Measurements from ENCODE around the gene FBRS. TPM values are rescaled to one million over a fixed set of nuclear protein-coding genes. Genes with fewer than 3 reads are reported as not detected.

Gene FBRS
- total and polyA plus RNA-seq, 2 of the 13 experiments (the other 11 are each of a cell fraction or from before 2014, with no cell fraction given) = 13.7 to 16.2 TPM

GRCh38 chr16:30657866-30658730 is at the start of gene FBRS (continued):
- no peak for TF ChIP-seq ZBTB1 (CRISPR knock-in tag; IDR thresholded peaks at IDR 0.05; ENCODE audit: borderline replicate concordance)
- TF ChIP-seq GRHL1 (CRISPR knock-in tag; conservative IDR thresholded peaks at IDR 0.05) = no peak
- TF ChIP-seq TFAP4 (IDR thresholded peaks at IDR 0.05; ENCODE audit: borderline replicate concordance, low read depth) = peak; percentile 39; the same call in 1 of the 2 replicates
- no peak for TF ChIP-seq ZNF644 (CRISPR knock-in tag; IDR thresholded peaks at IDR 0.05; ENCODE audit: low read depth)
- TF ChIP-seq CCDC6 (CRISPR knock-in tag; IDR thresholded peaks at IDR 0.05) = 0 out of 2 replicates have a peak, but pooled peaks have one; percentile 20
- peak; percentile 13; the same call in 1 of the 2 replicates for TF ChIP-seq ZNF772 (CRISPR knock-in tag; IDR thresholded peaks at IDR 0.05)
- 0 out of 2 replicates have a peak, but pooled peaks have one; percentile 61 for TF ChIP-seq SNAPC2 (CRISPR knock-in tag; IDR thresholded peaks at IDR 0.05)
- TF ChIP-seq CHD2 (IDR thresholded peaks at IDR 0.05; ENCODE audit: low read depth, low read length) = peak; percentile 18; the same call in 1 of the 2 replicates
- no peak; the same call in 1 of the 2 replicates for TF ChIP-seq ZNF543 (CRISPR knock-in tag; IDR thresholded peaks at IDR 0.05)
- peak; percentile 87 for TF ChIP-seq MYPOP (CRISPR knock-in tag; IDR thresholded peaks at IDR 0.05)
- no peak for TF ChIP-seq ZNF101 (CRISPR knock-in tag; IDR thresholded peaks at IDR 0.05; ENCODE audit: borderline replicate concordance, low read depth)
- TF ChIP-seq PPARG (CRISPR knock-in tag; conservative IDR thresholded peaks at IDR 0.05) = peak; percentile 12; the same call in 1 of the 2 replicates
- TF ChIP-seq, protein P1, sequence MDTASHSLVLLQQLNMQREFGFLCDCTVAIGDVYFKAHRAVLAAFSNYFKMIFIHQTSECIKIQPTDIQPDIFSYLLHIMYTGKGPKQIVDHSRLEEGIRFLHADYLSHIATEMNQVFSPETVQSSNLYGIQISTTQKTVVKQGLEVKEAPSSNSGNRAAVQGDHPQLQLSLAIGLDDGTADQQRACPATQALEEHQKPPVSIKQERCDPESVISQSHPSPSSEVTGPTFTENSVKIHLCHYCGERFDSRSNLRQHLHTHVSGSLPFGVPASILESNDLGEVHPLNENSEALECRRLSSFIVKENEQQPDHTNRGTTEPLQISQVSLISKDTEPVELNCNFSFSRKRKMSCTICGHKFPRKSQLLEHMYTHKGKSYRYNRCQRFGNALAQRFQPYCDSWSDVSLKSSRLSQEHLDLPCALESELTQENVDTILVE (CRISPR knock-in tag; IDR thresholded peaks at IDR 0.05) = peak; percentile 46
- TF ChIP-seq ISL2 (CRISPR knock-in tag; IDR thresholded peaks at IDR 0.05) = no peak; the same call in 1 of the 2 replicates
- no peak for TF ChIP-seq PRDM10 (CRISPR knock-in tag; IDR thresholded peaks at IDR 0.05; ENCODE audit: low read depth)
- TF ChIP-seq HNRNPH1 (optimal IDR thresholded peaks at IDR 0.05; ENCODE audit: low read depth, low read length) = peak; percentile 90
- no peak for TF ChIP-seq ZNF292 (CRISPR knock-in tag; IDR thresholded peaks at IDR 0.05; ENCODE audit: borderline replicate concordance, low read depth)
- TF ChIP-seq, protein P2, sequence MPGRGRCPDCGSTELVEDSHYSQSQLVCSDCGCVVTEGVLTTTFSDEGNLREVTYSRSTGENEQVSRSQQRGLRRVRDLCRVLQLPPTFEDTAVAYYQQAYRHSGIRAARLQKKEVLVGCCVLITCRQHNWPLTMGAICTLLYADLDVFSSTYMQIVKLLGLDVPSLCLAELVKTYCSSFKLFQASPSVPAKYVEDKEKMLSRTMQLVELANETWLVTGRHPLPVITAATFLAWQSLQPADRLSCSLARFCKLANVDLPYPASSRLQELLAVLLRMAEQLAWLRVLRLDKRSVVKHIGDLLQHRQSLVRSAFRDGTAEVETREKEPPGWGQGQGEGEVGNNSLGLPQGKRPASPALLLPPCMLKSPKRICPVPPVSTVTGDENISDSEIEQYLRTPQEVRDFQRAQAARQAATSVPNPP (CRISPR knock-in tag; IDR thresholded peaks at IDR 0.05) = 0 out of 2 replicates have a peak, but pooled peaks have one; percentile 84
